HEK293T (cell line): ENCODE data around the gene ACP6.

Experiments used
- CTCF ChIA-PET: fragments of 350-600 bp; formaldehyde crosslinking; extraction: SDS; loops from one replicate; lab custom pipeline; 2021; ENCODE audit warnings: antibody characterized with exemption, inconsistent platforms; lab: Yijun Ruan, JAX
- POLR2A ChIA-PET: fragments of 350-600 bp; formaldehyde crosslinking; extraction: SDS; loops from one replicate; lab custom pipeline; 2020; ENCODE audit warnings: antibody characterized with exemption, inconsistent platforms; lab: Yijun Ruan, JAX
- DNase-seq: peaks from one replicate; pipeline ENCODE4 v3.0.0; 2012; ENCODE audit warnings: mixed read lengths; ENCODE audit errors: extremely low spot score
- ARNT ChIP-seq: fragments of 450-650 bp; IDR thresholded peaks from 2 replicates; pipeline ENCODE4 v1.6.1; 2017; ENCODE audit warnings: mild to moderate bottlenecking
- BHLHE40 ChIP-seq: fragments of 450-650 bp; IDR thresholded peaks from 2 replicates; pipeline ENCODE4 v1.6.1; 2016; ENCODE audit warnings: mild to moderate bottlenecking, moderate library complexity, borderline replicate concordance
- CTBP1 ChIP-seq: fragments of 450-650 bp; IDR thresholded peaks from 2 replicates; pipeline ENCODE4 v1.6.1; 2016; ENCODE audit warnings: borderline replicate concordance
- ELF4 ChIP-seq: fragments of 450-650 bp; IDR thresholded peaks from 2 replicates; pipeline ENCODE4 v1.6.1; 2017; ENCODE audit warnings: antibody characterized with exemption
- FOXA1 ChIP-seq: fragments of 450-650 bp; IDR thresholded peaks from 2 replicates; pipeline ENCODE4 v1.6.1; 2016; ENCODE audit warnings: mild to moderate bottlenecking
- FOXK2 ChIP-seq: fragments of 450-650 bp; IDR thresholded peaks from 2 replicates; pipeline ENCODE4 v1.6.1; 2016; ENCODE audit warnings: mild to moderate bottlenecking
- FOXM1 ChIP-seq: fragments of 450-650 bp; IDR thresholded peaks from 2 replicates; pipeline ENCODE4 v1.6.1; 2017; ENCODE audit warnings: mild to moderate bottlenecking, borderline replicate concordance
- HDGF ChIP-seq: fragments of 450-650 bp; IDR thresholded peaks from 2 replicates; pipeline ENCODE4 v1.6.1; 2017; ENCODE audit warnings: antibody characterized with exemption, borderline replicate concordance
- L3MBTL2 ChIP-seq: fragments of 450-650 bp; conservative IDR thresholded peaks from 2 replicates; pipeline ENCODE4 v1.6.1; 2016; ENCODE audit warnings: mild to moderate bottlenecking
- LEF1 ChIP-seq: fragments of 450-650 bp; IDR thresholded peaks from 2 replicates; pipeline ENCODE4 v1.6.1; 2017; ENCODE audit warnings: mild to moderate bottlenecking, borderline replicate concordance
- NFRKB ChIP-seq: fragments of 450-650 bp; IDR thresholded peaks from 2 replicates; pipeline ENCODE4 v1.6.1; 2016; ENCODE audit warnings: mild to moderate bottlenecking, moderate library complexity
- PKNOX1 ChIP-seq: fragments of 450-650 bp; IDR thresholded peaks from 2 replicates; pipeline ENCODE4 v1.6.1; 2016
- SP1 ChIP-seq: fragments of 450-650 bp; IDR thresholded peaks from 2 replicates; pipeline ENCODE4 v1.6.1; 2017
- SUZ12 ChIP-seq: fragments of 450-650 bp; IDR thresholded peaks from 2 replicates; pipeline ENCODE4 v1.6.1; 2016; ENCODE audit warnings: mild to moderate bottlenecking
- TARDBP ChIP-seq: fragments of 450-650 bp; IDR thresholded peaks from 2 replicates; pipeline ENCODE4 v1.6.1; 2016
- ZNF384 ChIP-seq: fragments of 450-650 bp; IDR thresholded peaks from 2 replicates; pipeline ENCODE4 v1.6.1; 2016

The ACP6 gene

GRCh38 chr1:147640553-147641165 lies 29.7 kb downstream of the ACP6 start:
- POLR2A ChIA-PET: interaction anchor here (1.0 kb wide), 1 partner anchor 100 kb away, joined by 3 read pairs; the partner anchor contains the start of gene BCL9
- CTCF ChIA-PET: interaction anchor here (0.7 to 1.9 kb wide), 6 partner anchors 13 to 150 kb away, joined by 3 to 6 read pairs (median 4); no protein-coding TSS in a partner anchor
- DNase-seq: peak; percentile 91
- TF ChIP-seq HDGF (no peak), ARNT (no peak)

GRCh38 chr1:147636314-147636713 lies 34.0 kb downstream of the ACP6 start:
- ChIA-PET POLR2A (no interaction called here), CTCF (interaction anchor here (1.4 kb wide), 1 partner anchor 9 kb away, joined by 4 read pairs; no protein-coding TSS in a partner anchor)
- DNase-seq: no peak
- TF ChIP-seq BHLHE40 (no peak), SUZ12 (no peak), FOXK2 (no peak), SP1 (no peak), HDGF (no peak), FOXA1 (no peak)

DNA sequence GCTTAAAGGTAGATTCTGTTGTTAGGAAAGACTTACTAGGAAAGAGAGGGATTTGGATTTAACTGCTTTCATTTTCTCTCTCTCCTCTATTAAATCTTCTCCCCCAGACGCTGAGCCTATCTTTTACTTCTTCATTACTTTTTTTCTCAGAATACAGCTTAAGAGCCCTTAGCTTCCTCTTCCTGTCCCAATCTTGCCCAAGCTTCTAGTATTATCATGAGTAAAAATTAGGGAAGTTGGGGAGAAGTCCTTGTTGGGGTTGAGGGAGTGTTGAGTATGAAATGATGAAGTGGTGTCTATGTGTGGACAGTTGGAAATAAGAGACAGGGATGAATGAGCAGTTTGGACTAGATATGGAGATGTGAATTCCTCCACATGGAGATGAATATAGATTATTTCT lies 35.0 kb downstream of the ACP6 start:
- no peak for DNase-seq
- no peak for TF ChIP-seq L3MBTL2
- TF ChIP-seq HDGF: no peak
- no peak for TF ChIP-seq LEF1
- TF ChIP-seq ARNT: no peak
- TF ChIP-seq BHLHE40: no peak
- TF ChIP-seq FOXM1: no peak
- CTCF ChIA-PET: no interaction called here
- POLR2A ChIA-PET: no interaction called here

- ChIA-PET POLR2A (no interaction called here), CTCF (no interaction called here)
Measured at GRCh38 chr1:147634645-147635044, 35.7 kb downstream of the ACP6 start.

DNA sequence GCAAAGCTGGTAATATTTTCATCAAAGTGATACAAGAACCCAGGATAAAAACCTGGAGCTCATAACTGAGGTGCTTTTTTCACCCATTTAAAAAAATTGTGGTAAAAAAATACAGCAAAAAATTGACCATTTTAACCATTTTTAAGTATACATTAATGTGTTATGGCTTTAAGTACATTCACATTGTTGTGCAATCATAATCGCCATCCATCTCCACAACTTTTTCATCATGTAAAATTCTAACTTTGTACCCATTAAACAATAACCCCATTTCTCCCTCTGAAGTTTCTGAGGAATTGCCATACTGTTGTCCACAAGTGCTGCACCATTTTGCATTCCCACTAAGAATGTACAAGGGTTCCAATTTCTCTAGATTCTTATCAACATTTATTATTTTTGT lies 36.6 kb downstream of the ACP6 start:
- no peak for DNase-seq
- no peak for TF ChIP-seq HDGF
- no peak for TF ChIP-seq FOXK2
- no peak for TF ChIP-seq SP1
- no peak for TF ChIP-seq PKNOX1
- TF ChIP-seq FOXA1: no peak
- no peak for TF ChIP-seq ZNF384
- no peak for TF ChIP-seq NFRKB
- TF ChIP-seq TARDBP: no peak
- no peak for TF ChIP-seq LEF1
- TF ChIP-seq FOXM1: no peak
- no peak for TF ChIP-seq BHLHE40
- no peak for TF ChIP-seq SUZ12
- no peak for TF ChIP-seq ELF4
- TF ChIP-seq CTBP1: no peak
- TF ChIP-seq ARNT: no peak
- TF ChIP-seq L3MBTL2: no peak
- ChIA-PET CTCF (no interaction called here), POLR2A (no interaction called here)

More at GRCh38 chr1:147634645-147635044, 35.7 kb downstream of the ACP6 start:
- DNase-seq: no peak
- TF ChIP-seq L3MBTL2: no peak
- no peak for TF ChIP-seq ARNT
- TF ChIP-seq HDGF: no peak
- no peak for TF ChIP-seq SP1
- TF ChIP-seq FOXK2: no peak
- no peak for TF ChIP-seq TARDBP
- TF ChIP-seq LEF1: no peak
- TF ChIP-seq ZNF384: no peak
- TF ChIP-seq FOXM1: no peak
- no peak for TF ChIP-seq BHLHE40
- TF ChIP-seq SUZ12: no peak
- no peak for TF ChIP-seq PKNOX1
- no peak for TF ChIP-seq CTBP1
- no peak for TF ChIP-seq NFRKB
- TF ChIP-seq FOXA1: no peak
- TF ChIP-seq ELF4: no peak

DNA sequence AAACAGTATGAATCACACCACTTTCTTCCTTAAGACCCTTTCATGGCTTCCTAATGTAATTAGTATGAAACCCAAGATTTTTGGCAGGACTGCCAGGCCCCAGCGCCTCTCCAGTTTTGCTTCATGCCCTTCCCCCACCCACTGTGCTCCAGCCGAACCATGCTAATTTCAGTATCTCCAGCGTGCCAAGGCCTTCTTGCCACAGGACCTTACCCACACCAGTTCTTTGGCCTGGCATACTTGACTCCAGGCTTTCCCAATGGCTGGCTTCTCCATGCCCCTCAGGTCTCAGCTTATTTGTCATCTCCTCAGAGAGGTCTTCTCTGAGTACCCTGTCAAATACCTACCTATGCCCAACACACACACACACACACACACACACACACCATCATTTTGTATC lies 38.5 kb downstream of the ACP6 start:
- CTCF ChIA-PET: no interaction called here
- POLR2A ChIA-PET: no interaction called here
- DNase-seq: no peak
- TF ChIP-seq LEF1: no peak
- TF ChIP-seq HDGF: no peak
- no peak for TF ChIP-seq ARNT
- TF ChIP-seq TARDBP: no peak
- TF ChIP-seq L3MBTL2: no peak
- no peak for TF ChIP-seq SP1
- TF ChIP-seq NFRKB: no peak
- no peak for TF ChIP-seq ZNF384
- no peak for TF ChIP-seq CTBP1
- no peak for TF ChIP-seq FOXK2
- no peak for TF ChIP-seq PKNOX1
- TF ChIP-seq BHLHE40: no peak
- TF ChIP-seq FOXA1: no peak
- no peak for TF ChIP-seq SUZ12
- TF ChIP-seq ELF4: no peak
